ENCODE measurements around the gene AEBP1. TPM values are rescaled to one million over a fixed set of nuclear protein-coding genes. Genes with fewer than 3 reads are reported as not detected.

AEBP1 gene
- total and polyA plus RNA-seq, 2 experiments from 2014 or later: 15.1 to 42.0 TPM

DNA sequence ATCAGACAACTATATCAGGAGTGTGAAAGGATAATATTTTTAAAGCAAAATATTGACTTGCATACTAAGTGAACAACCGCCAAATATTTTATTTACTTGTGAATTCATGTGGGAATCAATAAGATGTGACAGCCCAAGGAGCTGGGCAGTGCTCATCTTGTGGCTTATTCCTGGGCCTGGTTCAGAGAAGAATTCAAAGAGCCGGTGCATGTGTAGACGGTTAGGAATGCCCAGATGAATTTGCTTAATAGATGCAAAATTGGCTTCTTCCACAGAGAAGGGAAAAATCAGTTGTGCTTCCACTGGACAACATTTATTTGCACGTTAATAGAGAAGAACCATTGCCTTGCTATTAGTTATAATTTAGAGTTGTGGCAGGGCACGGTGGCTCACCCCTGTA, 32.6 kb downstream of the AEBP1 start:
- Mint-ChIP-seq H3K36me3 (ENCODE audit: low read depth) (no peaks in the 10 kb centered on the region), H3K27ac (no peak overlapping the region)
- no peak overlapping the region for H3K27ac ChIP-seq (ENCODE audit: low read depth)

More for the DNA sequence above, 32.6 kb downstream of the AEBP1 start:
- Histone ChIP-seq H3K79me2 (replicated peaks; ENCODE audit: insufficient read depth) (no peaks in the 10 kb centered on the region), H2AFZ (no peak overlapping the region), H3K4me1 (ENCODE audit: insufficient read depth) (peaks cover 8% of the 10 kb centered on the region), H3K4me3 (no peak overlapping the region), H3K9me2 (ENCODE audit: insufficient read depth) (no peaks in the 10 kb centered on the region), H3K27me3 (ENCODE audit: insufficient read depth) (peaks cover 21% of the 10 kb centered on the region; the same call in 1 of the 2 replicates), H4K20me1 (replicated peaks; ENCODE audit: insufficient read depth) (0 out of 2 replicates have a peak, but pooled peaks cover 6% of the 10 kb centered on the region), H3K36me3 (ENCODE audit: insufficient read depth) (no peaks in the 10 kb centered on the region), H3F3A (replicated peaks; ENCODE audit: low read depth) (no peaks in the 10 kb centered on the region), H3K4me2 (no peak overlapping the region)
- H3K27me3 Mint-ChIP-seq (ENCODE audit: insufficient read depth, low read depth, poor library complexity): peaks cover 28% of the 10 kb centered on the region
- ATAC-seq: no peak
- DNase-seq (ENCODE audit: low spot score): no peak
- H3K4me3 Mint-ChIP-seq: no peak overlapping the region
- H3K9me3 Mint-ChIP-seq: no peaks in the 10 kb centered on the region
- no peak for TF ChIP-seq EZH2phosphoT487 (IDR thresholded peaks at IDR 0.05; ENCODE audit: unreplicated experiment)
- TF ChIP-seq, protein P1, sequence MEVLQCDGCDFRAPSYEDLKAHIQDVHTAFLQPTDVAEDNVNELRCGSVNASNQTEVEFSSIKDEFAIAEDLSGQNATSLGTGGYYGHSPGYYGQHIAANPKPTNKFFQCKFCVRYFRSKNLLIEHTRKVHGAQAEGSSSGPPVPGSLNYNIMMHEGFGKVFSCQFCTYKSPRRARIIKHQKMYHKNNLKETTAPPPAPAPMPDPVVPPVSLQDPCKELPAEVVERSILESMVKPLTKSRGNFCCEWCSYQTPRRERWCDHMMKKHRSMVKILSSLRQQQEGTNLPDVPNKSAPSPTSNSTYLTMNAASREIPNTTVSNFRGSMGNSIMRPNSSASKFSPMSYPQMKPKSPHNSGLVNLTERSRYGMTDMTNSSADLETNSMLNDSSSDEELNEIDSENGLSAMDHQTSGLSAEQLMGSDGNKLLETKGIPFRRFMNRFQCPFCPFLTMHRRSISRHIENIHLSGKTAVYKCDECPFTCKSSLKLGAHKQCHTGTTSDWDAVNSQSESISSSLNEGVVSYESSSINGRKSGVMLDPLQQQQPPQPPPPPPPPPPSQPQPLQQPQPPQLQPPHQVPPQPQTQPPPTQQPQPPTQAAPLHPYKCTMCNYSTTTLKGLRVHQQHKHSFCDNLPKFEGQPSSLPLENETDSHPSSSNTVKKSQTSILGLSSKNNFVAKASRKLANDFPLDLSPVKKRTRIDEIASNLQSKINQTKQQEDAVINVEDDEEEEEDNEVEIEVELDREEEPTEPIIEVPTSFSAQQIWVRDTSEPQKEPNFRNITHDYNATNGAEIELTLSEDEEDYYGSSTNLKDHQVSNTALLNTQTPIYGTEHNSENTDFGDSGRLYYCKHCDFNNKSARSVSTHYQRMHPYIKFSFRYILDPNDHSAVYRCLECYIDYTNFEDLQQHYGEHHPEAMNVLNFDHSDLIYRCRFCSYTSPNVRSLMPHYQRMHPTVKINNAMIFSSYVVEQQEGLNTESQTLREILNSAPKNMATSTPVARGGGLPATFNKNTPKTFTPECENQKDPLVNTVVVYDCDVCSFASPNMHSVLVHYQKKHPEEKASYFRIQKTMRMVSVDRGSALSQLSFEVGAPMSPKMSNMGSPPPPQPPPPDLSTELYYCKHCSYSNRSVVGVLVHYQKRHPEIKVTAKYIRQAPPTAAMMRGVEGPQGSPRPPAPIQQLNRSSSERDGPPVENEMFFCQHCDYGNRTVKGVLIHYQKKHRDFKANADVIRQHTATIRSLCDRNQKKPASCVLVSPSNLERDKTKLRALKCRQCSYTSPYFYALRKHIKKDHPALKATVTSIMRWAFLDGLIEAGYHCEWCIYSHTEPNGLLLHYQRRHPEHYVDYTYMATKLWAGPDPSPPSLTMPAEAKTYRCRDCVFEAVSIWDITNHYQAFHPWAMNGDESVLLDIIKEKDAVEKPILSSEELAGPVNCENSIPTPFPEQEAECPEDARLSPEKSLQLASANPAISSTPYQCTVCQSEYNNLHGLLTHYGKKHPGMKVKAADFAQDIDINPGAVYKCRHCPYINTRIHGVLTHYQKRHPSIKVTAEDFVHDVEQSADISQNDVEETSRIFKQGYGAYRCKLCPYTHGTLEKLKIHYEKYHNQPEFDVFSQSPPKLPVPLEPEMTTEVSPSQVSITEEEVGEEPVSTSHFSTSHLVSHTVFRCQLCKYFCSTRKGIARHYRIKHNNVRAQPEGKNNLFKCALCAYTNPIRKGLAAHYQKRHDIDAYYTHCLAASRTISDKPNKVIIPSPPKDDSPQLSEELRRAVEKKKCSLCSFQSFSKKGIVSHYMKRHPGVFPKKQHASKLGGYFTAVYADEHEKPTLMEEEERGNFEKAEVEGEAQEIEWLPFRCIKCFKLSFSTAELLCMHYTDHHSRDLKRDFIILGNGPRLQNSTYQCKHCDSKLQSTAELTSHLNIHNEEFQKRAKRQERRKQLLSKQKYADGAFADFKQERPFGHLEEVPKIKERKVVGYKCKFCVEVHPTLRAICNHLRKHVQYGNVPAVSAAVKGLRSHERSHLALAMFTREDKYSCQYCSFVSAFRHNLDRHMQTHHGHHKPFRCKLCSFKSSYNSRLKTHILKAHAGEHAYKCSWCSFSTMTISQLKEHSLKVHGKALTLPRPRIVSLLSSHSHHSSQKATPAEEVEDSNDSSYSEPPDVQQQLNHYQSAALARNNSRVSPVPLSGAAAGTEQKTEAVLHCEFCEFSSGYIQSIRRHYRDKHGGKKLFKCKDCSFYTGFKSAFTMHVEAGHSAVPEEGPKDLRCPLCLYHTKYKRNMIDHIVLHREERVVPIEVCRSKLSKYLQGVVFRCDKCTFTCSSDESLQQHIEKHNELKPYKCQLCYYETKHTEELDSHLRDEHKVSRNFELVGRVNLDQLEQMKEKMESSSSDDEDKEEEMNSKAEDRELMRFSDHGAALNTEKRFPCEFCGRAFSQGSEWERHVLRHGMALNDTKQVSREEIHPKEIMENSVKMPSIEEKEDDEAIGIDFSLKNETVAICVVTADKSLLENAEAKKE (CRISPR knock-in tag; IDR thresholded peaks at IDR 0.05): no peak
- TF ChIP-seq ZNF114 (CRISPR knock-in tag; IDR thresholded peaks at IDR 0.05): no peak
- TF ChIP-seq, protein P2, sequence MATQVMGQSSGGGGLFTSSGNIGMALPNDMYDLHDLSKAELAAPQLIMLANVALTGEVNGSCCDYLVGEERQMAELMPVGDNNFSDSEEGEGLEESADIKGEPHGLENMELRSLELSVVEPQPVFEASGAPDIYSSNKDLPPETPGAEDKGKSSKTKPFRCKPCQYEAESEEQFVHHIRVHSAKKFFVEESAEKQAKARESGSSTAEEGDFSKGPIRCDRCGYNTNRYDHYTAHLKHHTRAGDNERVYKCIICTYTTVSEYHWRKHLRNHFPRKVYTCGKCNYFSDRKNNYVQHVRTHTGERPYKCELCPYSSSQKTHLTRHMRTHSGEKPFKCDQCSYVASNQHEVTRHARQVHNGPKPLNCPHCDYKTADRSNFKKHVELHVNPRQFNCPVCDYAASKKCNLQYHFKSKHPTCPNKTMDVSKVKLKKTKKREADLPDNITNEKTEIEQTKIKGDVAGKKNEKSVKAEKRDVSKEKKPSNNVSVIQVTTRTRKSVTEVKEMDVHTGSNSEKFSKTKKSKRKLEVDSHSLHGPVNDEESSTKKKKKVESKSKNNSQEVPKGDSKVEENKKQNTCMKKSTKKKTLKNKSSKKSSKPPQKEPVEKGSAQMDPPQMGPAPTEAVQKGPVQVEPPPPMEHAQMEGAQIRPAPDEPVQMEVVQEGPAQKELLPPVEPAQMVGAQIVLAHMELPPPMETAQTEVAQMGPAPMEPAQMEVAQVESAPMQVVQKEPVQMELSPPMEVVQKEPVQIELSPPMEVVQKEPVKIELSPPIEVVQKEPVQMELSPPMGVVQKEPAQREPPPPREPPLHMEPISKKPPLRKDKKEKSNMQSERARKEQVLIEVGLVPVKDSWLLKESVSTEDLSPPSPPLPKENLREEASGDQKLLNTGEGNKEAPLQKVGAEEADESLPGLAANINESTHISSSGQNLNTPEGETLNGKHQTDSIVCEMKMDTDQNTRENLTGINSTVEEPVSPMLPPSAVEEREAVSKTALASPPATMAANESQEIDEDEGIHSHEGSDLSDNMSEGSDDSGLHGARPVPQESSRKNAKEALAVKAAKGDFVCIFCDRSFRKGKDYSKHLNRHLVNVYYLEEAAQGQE (IDR thresholded peaks at IDR 0.05; ENCODE audit: unreplicated experiment): no peak
- no peak for TF ChIP-seq EZH2 (IDR thresholded peaks at IDR 0.05; ENCODE audit: low read depth, unreplicated experiment)
- TF ChIP-seq NANOG (IDR thresholded peaks at IDR 0.05; ENCODE audit: borderline replicate concordance): no peak
- no peak for TF ChIP-seq CREB1 (CRISPR knock-in tag; IDR thresholded peaks at IDR 0.05; ENCODE audit: low read depth)
- TF ChIP-seq POLR2AphosphoS5 (IDR thresholded peaks at IDR 0.05; ENCODE audit: low read depth): no peak
- TF ChIP-seq, protein P3, sequence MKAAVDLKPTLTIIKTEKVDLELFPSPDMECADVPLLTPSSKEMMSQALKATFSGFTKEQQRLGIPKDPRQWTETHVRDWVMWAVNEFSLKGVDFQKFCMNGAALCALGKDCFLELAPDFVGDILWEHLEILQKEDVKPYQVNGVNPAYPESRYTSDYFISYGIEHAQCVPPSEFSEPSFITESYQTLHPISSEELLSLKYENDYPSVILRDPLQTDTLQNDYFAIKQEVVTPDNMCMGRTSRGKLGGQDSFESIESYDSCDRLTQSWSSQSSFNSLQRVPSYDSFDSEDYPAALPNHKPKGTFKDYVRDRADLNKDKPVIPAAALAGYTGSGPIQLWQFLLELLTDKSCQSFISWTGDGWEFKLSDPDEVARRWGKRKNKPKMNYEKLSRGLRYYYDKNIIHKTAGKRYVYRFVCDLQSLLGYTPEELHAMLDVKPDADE (IDR thresholded peaks at IDR 0.05): no peak
- TF ChIP-seq JUNB (IDR thresholded peaks at IDR 0.05; ENCODE audit: unreplicated experiment): no peak
- TF ChIP-seq, protein P4, sequence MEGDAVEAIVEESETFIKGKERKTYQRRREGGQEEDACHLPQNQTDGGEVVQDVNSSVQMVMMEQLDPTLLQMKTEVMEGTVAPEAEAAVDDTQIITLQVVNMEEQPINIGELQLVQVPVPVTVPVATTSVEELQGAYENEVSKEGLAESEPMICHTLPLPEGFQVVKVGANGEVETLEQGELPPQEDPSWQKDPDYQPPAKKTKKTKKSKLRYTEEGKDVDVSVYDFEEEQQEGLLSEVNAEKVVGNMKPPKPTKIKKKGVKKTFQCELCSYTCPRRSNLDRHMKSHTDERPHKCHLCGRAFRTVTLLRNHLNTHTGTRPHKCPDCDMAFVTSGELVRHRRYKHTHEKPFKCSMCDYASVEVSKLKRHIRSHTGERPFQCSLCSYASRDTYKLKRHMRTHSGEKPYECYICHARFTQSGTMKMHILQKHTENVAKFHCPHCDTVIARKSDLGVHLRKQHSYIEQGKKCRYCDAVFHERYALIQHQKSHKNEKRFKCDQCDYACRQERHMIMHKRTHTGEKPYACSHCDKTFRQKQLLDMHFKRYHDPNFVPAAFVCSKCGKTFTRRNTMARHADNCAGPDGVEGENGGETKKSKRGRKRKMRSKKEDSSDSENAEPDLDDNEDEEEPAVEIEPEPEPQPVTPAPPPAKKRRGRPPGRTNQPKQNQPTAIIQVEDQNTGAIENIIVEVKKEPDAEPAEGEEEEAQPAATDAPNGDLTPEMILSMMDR (conservative IDR thresholded peaks at IDR 0.05; ENCODE audit: low read depth in 2 of 2): no peak
- TF ChIP-seq ZNF331 (CRISPR knock-in tag; IDR thresholded peaks at IDR 0.05; ENCODE audit: low read depth): no peak
- TF ChIP-seq STAT1 (IDR thresholded peaks at IDR 0.05; ENCODE audit: unreplicated experiment): no peak
- H3K4me1 Mint-ChIP-seq: peaks cover 15% of the 10 kb centered on the region
